CD4-positive, alpha-beta T cell treated with Interleukin-15 for 1 hour (primary cell): ENCODE data around the gene KRAS.

ENCODE experiments used
- DNase-seq: peaks from one replicate; pipeline ENCODE4 v3.0.0-alpha.2; 2020

KRAS gene

GRCh38 chr12:25254271-25254880 is 3.6 kb upstream of the KRAS start:
- no peak for DNase-seq

DNA sequence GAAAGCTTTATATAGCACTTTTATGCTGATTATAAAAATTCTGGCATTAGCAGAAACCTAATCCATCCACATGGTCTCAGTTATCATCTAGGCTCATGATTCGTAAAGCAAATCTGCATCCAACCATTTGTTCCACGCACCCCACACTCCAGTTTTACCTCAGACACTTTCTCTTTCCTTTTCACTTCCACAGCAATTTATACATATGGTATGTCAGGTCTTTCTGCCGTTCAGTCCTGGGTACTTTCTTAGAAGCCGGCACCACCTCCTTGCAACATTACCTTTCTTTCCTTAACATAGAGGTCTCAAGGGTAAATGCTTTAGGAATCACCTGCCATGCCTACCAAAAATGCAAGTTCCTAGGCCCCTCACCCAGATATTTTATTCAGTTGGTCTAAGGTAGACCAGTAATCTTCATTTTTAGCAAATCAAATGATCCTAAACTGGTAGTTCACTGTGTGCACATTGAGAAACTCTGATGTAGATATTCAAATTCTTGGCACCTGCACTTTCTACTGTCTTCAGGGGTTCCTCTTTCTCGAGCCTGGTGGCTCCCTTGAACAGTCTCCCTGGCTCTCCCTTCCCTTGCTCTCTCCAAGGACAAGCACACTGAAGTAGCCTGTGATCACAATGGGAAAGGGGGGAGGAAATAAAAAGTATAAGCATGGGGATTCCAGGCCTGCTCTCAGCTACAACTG is 2.8 kb upstream of the KRAS start:
- DNase-seq = no peak

- no peak for DNase-seq
Measured at GRCh38 chr12:25252946-25253345, 2.2 kb upstream of the KRAS start.

DNA sequence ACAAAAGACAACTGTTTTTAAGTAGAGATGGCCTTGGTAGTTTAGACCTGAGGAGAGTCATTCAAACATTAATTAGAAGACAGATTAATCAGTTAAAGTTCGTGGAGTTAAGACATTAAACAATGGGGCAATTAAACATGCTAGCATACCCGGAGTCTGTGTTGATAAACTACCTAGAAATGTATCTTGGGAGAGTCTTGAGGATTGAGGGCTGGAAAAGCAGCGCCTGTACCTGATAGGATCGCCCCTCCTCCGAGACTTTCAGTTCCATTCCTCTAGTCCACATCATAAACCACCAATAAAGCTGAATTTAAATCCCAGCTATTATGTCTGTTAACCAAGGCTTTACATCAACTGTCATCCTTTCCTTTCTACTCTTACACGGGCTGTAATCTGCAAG is 1.0 kb upstream of the KRAS start:
- DNase-seq = no peak

DNA sequence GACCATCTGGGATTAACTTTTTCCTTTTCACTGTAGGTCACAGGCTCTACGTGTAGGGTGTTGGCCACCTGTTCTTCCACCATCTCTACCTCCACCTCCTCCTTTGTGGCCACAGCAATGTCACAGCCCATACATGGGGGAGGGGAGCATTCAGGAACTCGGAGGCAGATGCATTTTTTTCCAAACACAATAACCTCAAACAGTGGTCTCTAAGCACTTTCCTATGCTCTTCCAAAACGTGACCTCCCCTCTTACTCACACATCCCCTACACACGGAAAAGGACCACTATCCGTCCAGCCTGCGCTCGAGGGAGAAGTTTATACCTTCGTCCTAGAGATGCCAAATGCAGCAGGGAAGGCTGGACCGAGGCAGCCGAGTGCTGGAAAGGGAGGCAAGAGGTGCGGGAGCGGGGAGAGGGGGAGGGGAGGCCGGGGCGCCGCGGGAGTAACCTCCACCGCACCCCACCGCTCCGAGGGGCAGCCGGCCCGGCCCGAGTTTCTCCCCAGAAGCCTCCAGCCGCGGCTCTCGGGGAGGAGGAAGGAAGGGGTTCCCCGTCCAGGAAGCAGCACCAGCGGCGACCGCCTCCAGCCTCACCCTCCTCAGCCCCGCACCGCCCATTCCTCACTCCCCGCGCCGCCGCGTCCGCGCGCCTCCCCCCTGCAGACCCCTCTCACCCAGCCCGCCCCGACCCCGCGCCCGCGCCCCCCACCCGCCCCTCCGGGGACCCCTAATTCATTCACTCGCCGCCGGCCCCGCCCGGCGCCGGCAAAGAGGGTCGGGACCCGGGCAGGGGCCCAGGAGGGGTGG is 594 bp downstream of the KRAS start:
- peak; percentile 57 for DNase-seq

- DNase-seq = no peak
Measured at GRCh38 chr12:25248732-25249131, 2.0 kb downstream of the KRAS start.

- no peak for DNase-seq
Measured at GRCh38 chr12:25248137-25248536, 2.6 kb downstream of the KRAS start.

DNA sequence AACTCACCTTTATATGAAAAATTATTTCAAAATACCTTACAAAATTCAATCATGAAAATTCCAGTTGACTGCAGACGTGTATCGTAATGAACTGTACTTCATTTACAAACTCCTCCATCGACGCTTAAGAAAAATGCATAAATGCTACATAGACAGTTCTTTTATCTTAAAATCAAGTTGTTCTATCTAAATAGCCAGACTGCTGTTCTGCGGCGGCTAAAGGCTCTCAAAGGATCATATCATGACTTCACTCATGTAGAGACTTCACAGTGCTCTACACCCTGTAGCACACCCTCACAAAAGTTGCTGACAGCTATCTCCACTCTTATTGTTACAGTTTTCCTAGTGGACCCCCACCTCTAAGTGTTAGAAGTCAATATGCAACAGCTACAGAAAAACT is 5.2 kb downstream of the KRAS start:
- no peak for DNase-seq

GRCh38 chr12:25243680-25243990 is 7.1 kb downstream of the KRAS start:
- DNase-seq = no peak

DNA sequence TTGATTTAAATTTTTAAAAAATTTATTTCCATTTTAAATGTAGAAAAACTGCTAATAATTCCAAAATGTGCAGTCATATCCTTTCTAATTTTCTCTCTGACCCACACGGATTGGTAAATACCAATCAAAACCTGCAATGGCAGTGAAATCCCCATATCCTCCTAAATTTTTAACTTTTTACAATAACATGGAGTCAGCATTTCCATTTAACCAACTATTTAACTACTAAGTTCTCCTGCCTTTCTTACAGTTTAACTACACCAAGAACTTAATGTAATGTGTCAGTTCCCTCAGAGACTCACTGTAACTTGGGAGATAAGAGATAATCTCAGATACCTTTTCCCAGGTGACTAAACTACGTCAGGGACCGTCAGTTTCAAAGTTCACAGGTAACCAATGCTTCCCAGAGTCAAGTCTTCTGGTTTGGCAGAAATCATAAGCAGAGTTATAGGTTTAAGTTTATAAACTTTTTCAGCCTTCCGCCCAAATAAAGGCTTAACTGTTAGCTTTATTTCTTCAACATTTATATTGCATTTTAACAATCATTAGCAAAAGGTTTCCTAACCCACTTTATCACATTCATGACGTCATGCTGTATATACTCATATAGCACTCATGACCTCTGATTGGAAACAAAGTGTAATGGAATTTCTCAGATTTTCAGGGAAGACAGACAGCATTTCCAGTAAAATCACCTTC is 7.6 kb downstream of the KRAS start:
- no peak for DNase-seq

DNA sequence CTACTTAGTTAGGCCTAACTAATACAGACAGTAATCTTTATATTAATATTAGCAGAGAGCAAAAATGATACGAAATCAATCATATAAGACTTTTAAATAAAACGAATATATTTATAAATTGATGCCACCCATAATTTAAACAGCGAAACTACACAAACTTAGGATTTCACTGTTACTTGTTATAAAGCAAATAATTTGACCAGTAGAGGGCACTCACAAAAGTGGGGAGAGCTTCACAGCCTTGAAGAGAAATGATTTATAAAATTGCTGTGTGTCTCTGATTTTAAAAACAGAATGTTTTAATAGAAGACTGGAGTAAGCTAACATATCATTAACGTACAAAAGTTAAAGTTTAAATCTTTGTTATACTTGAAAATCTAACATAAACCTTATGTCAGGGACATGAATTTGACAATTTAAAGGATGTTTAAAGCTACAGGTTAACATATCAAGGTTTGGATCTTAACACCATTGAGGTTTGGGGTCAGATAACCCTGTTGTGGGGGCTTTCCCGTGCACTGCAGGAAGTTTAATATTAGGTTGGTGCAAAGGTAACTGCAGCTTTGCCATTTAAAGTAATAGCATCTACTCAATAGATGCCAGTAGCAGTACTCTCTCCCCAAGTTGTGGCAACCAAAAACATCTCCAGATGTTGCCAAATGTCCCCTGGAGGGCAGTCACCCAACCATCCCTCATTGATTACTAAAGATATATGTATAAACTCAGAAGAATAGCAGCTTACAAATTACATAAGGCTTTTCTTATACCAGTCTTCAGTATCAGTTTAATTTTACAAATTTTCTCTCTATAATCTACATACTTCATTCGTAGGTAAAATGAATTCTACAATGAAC is 9.3 kb downstream of the KRAS start:
- peak; percentile 47 for DNase-seq

DNA sequence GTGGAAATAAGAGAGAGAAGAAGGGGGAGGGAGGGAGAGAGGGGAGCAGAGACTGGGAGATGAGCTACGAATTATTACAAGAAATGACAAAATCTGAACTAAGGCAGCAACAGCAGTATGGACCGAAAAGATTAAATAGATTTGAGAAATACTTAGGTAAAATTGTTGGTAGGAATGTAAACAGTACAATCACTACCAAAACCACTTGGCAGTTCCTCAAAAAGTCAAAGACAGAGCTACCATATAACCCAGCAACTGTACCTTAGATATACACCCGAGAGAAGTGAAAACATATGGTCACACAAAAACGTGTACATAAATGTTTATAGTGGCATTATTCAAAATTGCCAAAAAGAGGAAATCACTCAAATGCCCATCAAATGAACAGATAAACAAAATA is 14.1 kb downstream of the KRAS start:
- DNase-seq = no peak

GRCh38 chr12:25236190-25236589 is 14.5 kb downstream of the KRAS start:
- no peak for DNase-seq

DNA sequence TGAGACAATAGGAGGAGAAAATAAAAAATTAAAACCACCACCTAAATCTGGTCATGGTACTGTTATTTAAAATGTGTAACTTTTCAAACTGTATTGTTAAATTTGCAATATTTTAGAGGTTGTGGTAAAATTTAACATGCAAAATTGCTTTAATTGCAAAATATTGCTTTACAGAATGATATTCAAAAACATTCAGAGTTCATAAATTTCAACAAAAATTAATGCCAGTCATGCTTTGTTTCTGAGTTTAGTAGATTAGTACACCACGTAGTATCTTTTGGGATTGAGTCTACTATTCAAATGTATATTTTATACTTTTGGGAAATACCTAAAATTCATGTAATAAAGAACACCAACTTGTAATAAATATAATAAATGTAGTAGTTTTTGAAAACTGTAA is 37.4 kb downstream of the KRAS start:
- no peak for DNase-seq

- DNase-seq = no peak
Measured at GRCh38 chr12:25208554-25208953, 42.2 kb downstream of the KRAS start.

GRCh38 chr12:25207846-25208245 is 42.9 kb downstream of the KRAS start:
- DNase-seq = no peak

DNA sequence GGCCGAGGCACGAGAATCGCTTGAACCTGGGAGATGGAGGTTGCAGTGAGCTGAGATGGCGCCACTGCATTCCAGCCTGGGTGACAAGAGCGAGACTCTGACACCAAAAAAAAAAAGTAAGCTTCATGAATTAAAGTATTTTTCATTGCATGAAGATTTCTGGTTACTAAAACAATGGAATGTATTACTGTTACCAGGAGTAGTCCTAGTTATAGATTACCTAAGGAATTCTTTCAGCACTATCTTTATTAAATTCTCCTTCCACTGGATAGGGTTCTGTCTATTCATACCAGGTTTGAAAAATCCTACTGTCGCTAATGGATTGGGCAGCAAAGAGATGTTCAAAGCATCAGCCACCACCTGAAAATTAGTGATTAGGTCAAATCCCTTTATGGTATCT is 43.3 kb downstream of the KRAS start:
- DNase-seq = no peak

DNA sequence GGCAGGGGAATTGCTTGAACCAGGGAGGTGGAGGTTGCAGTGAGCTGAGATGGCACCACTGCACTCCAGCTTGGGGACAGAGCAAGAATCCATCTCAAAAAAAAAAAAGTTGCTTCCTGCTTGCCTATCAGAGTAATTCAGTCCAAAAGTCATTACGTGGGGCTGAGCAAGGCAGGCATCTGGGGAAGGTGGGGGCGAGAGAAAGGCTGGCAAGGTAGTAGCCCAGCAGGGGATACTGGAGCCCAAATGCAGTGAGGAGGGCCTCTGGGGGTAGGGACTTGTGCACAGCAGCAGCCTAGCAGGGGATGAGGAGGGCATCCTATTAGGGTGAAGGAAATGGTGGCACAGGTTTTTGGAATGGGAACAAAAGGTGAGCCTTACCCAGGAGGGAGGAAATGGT is 48.6 kb downstream of the KRAS start:
- no peak for DNase-seq

DNA sequence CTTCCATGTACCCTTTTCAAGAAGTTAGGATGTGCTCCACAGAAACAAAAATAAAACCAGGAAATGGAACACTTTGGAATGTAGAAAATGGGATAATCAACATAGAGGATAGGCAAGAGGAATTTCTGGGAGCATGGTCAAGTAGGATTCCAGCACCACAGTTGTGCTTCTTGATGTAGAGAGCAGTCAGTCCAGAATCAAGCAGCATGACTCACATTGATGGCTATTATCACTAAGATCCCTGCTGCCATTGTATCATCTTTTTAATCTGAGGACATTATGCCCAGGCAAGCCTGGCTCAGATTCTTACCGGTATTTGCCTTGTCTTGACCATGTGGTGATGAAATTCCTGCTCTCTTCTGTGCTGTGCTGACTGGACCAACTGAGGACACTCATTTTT is 50.0 kb downstream of the KRAS start:
- DNase-seq = no peak

DNA sequence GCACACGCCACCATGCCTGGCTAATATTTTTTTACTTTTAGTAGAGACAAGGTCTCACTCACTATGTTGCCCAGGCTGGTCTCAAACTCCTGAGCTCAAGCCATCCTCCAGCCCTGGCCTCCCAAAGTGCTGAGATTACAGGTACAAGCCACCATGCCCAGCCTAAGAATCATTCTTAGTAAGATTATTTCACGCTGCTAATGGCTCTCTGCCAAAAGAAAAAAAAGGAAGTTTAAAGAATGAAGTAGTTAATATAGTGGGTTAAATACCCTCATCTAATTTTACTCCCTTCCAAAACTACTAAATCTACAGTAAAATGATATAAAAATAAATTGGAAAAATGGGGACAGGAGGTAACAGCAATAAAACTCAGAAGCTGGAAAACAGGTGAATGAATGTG is 53.1 kb downstream of the KRAS start:
- no peak for DNase-seq

- DNase-seq = peak; percentile 98
Measured at GRCh38 chr12:25195056-25195971, 55.4 kb downstream of the KRAS start, which contains the start of the genes DNAI7 and ETFRF1. Gene DNAI7 (minus strand): TSS chr12:25195160. CDS start chr12:25195078, 82 bp downstream. Gene ETFRF1 (plus strand): TSS chr12:25195237. CDS start chr12:25203957, 8,720 bp downstream.

DNA sequence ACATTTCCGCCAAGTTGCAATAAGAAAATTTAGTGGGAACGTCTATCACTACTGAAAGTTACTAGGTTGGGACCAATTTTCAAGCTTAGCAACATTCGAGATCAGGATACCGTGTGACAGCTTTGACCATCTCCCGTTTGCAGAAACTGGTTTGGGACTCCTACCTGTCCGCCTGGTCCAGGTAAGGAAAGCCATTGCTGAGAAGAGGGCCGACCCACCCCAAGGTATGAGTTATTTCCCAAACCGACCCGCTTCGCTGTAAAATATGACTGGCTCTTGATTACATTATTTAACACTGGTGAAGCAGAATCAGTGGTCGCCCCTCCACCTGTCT is 56.0 kb downstream of the KRAS start:
- no peak for DNase-seq
